Measurements from ENCODE around the gene RBM5. TPM values are rescaled to one million over a fixed set of nuclear protein-coding genes. Genes with fewer than 3 reads are reported as not detected.

Gene RBM5
- total RNA-seq, 4 donors from 2014 or later: 236 to 276 (median 256) TPM

GRCh38 chr3:50135964-50136363 is 47.2 kb downstream of the RBM5 start:
- no peak for TF ChIP-seq CTCF (IDR thresholded peaks at IDR 0.05; ENCODE audit: low read depth)

GRCh38 chr3:50136714-50137405 is 48.1 kb downstream of the RBM5 start:
- no peak for TF ChIP-seq CTCF (IDR thresholded peaks at IDR 0.05; ENCODE audit: low read depth)

GRCh38 chr3:50137531-50137930 is 48.8 kb downstream of the RBM5 start:
- TF ChIP-seq CTCF (IDR thresholded peaks at IDR 0.05; ENCODE audit: low read depth): no peak

GRCh38 chr3:50138266-50139200 is 49.8 kb downstream of the RBM5 start:
- TF ChIP-seq CTCF (IDR thresholded peaks at IDR 0.05; ENCODE audit: low read depth): no peak

GRCh38 chr3:50139308-50139707 is 50.6 kb downstream of the RBM5 start:
- TF ChIP-seq CTCF (IDR thresholded peaks at IDR 0.05; ENCODE audit: low read depth): no peak

- no peak for TF ChIP-seq CTCF (IDR thresholded peaks at IDR 0.05; ENCODE audit: low read depth)
These were observed 51.2 kb downstream of the RBM5 start for GRCh38 chr3:50139718-50140423.

- no peak for TF ChIP-seq CTCF (IDR thresholded peaks at IDR 0.05; ENCODE audit: low read depth)
These were observed 52.3 kb downstream of the RBM5 start for GRCh38 chr3:50140990-50141389.
